GM18526 (cell line): ENCODE results near the gene TRIM67.

ENCODE experiments used
- POLR2A ChIP-seq: IDR thresholded peaks from 3 replicates; pipeline ENCODE4 v1.6.1; 2011; ENCODE audit not compliant: insufficient read length; ENCODE audit errors: extremely low read depth

The TRIM67 gene

DNA sequence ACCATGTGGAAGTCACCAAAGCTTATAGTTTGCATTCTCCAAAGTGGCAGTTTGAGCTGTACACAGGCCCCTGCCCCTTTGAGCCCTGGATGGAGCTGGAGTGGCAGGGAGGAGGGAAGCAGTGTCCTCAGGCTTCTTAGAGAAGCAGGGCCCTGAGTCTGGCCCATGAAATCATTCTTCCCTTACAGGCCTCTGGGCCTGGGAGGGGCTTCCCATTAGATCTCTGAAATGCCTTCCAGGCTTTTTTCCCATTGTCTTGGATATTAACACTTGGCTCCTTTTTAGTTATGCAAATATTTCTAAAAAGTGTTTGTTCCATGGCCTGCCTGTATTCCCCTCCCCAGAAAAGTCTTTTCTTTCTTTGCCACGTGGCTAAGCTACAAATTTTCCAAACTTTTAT is 10.0 kb upstream of the TRIM67 start:
- TF ChIP-seq POLR2A, result no peak

DNA sequence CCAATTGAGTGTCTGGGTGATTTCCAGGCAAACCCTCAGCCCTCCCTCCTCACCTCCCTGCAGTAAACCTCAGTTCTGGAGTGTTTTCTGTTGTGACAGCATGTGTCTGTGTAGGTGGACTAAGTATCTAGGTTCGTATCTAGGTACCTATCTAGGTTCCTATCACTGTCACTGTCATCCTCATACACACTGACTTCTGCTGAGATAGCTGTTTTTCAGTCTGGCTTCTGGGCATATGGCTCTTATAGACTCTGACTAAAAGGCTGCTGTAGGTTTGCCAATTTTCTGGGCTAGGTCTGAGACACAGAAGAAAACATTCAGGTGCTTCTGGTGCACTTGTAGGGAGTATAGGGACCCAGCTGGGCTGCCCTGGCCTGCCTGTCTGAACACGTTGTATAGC is 8.1 kb upstream of the TRIM67 start:
- TF ChIP-seq POLR2A, result no peak

DNA sequence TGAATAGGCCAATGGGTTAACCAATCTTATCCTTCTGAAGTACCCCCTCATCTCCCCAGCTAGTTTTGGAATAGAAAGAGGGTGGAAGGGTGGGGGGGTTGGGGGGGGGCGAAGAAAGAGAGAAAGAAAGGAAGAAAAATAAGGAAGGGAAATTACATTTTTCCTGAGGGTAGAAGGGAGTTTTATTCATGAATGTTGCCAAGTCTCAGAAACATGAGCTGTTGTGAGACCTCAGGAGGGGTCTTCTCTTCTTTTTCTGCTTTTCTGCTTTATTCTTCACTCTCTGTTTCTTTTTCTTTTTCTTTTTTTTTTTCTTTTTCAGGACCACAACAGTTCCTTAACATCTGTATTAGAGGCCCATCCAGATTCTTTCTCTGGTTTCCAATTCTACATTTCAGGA is 6.0 kb upstream of the TRIM67 start:
- TF ChIP-seq POLR2A, result no peak

DNA sequence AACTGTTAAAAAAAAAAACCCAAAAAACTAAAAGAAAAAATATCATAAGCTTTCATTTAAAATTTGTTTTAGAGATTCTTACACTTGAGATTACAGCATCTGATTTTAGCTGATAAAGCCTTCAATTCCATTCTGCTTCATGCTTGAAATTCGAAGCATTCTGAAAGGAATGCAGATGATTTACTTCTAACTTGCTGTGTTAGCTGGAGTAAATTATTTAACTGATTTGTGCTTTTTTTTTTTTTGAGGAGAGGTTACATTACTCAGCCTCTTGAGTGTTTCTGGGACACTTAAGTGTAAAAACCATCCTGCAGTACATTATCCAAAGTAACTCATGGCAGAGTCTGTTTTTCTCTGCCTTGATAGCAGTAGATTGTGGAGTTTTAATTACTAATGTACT is 4.5 kb upstream of the TRIM67 start:
- no peak for TF ChIP-seq POLR2A

DNA sequence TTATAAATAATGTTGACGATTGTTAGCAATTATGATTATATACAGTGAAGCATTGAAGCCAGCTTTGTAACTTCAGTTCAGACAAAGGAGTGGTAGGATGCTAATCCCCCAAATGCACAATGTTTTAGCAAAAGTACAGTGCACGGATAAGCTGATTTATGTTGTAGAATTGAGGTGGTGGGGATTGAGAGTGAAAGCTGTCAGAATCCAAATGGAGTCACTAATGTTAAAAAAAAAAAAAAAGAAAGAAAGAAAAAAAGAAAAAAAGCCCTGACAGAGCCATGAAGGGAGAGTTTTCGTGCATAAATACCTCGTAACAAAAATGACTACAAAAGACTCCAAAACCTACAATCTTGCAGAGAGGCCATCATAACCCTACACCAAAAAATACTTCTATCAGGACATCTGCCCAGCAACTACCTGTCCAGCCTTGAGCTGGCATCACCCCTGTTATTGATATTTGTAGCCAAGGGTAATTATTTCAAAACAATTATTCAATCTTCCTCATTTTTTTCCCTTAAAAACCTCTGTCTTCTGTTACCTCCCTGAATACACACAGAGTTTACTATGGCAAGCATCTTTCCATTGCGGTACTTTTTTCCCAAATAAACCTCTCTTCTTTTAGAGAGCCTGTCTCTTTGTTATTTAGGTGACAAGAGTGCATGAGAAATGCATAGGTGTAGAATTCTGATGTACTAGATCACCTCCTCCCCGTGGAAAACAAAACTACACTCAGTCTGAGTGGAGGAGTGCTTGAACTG is 2.5 kb upstream of the TRIM67 start:
- TF ChIP-seq POLR2A, result no peak

DNA sequence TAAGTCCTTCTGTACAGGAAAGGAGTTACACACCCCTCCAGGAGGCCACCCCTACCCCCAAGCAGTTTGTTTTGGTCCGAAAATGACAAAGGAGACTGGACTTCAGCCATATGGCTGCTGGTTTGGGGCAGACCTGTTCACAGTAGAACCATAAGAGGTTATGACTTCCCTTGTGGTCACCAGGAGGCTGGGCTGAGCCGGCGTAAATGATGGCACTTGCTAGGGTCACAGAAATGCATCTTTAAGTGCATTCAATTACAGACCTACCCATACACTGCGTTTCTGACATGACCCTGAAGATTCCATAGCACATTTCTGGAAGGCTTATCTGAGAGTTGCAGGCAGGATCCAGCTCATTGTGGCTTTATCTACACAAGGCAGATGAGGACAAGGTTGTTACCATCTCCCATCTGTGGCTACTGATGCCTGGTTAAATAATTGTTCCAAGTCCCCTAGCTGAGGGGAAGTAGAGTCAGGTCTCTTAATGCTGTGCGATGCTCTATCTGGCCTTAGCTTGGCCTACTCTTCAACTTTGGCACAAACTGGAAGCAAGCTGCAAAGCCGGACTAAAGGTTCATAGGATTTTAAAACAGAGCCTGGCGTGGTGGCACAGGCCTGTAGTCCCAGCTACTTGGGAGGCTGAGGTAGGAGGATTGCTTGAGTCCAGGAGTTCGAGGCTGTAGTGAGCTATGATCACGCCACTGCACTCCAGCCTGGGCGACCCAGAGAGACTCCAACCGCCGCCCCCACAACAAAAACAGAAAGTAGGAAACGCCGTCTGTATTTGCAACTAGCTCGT is 1.7 kb upstream of the TRIM67 start:
- TF ChIP-seq POLR2A, result no peak

DNA sequence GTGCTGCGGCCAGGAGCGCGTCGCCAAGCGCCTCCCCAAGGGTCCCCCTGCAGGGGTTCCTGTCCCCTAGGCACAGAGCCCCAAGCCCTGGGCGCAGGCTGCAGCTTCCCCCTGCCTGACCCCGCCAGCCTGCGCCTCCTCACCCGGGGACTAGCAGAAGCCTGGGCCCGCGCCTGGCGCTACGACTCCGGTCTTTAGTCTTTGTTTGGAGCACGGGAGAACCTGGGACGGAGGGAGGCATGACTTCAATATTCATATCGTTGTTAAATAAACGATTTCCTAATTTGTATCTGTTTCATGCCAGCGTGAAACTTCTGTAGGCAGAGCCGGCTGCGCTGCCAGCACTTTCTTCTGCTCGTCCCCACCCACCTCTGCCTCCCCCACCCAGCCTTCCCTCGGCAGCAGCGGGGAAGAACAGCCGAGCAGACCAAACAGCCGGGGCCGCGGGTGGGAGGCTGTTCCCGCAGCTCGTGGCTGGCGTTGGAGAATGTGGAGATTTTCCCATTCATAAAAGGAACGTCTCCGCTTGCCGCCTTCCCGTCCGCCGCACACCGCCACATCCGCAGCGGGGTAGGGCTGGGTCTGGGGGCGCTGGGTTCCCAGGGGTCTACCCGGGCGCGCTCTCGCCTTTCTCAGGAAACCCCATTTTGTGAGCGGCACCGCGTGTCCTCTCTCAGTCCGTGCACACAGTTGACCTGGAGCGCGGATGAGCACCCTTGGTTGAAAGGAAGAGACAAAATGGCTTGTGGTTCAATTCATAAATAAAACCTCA is 777 bp upstream of the TRIM67 start:
- TF ChIP-seq POLR2A, result no peak

DNA sequence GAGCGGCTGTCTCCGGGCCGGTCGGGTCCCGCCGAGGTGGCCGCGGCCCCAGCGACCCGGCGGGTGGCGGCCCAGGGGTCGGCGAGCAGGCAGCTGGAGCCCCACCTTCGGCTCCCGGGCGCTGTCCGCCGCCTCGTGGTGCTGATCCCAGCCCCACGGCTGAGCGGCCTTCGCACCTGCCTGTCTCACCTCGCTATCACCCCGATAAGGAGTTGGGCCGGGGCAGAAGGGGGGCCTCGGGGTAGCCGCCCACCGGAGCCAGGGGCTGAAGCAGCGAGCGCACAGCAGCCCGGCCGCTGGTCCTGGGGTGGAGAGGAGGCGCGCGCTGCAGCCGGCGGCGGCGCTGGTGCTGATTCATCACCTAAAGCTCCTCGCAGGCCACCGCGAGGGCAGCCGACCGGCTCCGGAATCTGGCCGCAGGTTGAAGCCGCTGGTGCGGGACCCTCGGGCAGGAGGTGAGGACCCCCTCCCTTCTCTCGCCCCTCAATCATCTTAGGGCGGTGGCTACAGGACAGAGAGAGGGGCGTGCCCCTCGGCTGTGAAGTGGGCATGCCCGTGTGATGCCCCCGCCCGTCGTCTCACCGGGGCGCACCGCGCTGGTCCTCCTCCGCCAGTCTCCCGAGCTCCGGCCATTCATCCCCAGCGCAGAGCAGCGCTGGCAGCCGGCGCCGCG is 575 bp downstream of the TRIM67 start:
- TF ChIP-seq POLR2A, result no peak

DNA sequence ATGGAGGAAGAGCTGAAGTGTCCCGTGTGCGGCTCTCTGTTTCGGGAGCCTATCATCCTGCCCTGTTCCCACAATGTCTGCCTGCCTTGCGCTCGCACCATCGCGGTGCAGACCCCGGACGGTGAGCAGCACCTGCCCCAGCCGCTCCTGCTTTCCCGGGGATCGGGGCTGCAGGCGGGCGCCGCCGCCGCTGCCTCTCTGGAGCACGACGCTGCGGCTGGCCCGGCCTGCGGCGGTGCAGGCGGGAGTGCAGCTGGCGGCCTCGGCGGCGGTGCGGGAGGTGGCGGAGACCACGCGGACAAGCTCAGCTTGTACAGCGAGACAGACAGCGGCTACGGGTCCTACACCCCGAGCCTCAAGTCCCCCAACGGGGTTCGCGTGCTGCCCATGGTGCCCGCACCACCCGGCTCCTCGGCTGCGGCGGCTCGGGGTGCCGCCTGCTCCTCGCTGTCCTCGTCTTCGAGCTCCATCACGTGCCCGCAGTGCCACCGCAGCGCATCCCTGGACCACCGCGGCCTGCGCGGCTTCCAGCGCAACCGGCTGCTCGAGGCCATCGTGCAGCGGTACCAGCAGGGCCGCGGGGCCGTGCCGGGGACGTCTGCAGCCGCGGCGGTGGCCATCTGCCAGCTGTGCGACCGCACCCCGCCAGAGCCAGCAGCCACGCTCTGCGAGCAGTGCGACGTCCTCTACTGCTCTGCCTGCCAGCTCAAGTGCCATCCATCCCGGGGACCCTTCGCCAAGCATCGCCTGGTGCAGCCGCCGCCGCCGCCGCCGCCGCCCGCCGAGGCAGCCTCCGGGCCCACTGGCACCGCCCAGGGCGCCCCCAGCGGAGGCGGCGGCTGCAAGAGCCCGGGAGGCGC is 1.3 kb downstream of the TRIM67 start:
- TF ChIP-seq POLR2A, result no peak

DNA sequence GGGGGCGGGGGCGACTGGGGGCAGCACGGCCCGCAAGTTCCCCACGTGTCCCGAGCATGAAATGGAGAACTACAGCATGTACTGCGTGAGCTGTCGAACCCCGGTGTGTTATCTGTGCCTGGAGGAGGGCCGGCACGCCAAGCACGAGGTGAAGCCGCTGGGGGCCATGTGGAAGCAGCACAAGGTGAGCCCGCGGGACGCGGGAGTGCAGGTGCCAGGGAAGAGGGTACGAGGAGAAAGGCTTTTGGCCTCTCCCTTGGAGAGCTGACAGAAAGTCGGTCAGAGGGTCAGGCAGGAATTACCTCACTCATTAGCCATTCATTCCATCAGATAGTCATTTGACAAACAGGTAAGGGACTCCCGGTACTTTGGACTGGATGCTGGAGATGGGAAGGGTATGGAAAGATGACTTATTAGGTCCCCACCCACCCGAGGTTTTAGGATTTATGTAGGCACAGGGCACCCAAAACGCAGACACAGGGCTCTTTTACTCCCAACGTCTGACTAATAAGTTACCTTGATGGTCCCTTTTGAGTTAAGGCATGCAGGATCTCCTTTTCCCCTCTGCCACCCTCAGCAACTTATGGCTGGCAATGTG is 2.1 kb downstream of the TRIM67 start:
- TF ChIP-seq POLR2A, result no peak

DNA sequence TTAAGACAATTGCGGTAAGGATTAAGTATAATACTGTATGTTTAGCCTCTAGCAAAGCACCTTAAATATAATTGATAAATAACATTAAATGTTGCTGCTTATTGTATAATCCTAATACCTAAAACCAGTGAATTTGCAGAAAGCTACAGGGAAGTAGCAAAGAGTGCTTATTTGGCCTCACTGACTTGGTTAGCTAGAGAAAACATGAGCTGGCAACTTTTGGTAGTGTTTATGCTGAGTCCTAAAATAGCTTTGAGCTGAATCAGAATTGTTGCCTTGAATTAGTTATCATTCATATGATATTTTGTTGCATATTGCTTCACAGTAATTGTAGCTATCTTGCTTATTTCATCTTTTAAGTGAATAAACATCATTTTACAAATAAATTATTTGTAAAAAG is 3.5 kb downstream of the TRIM67 start:
- TF ChIP-seq POLR2A, result no peak

DNA sequence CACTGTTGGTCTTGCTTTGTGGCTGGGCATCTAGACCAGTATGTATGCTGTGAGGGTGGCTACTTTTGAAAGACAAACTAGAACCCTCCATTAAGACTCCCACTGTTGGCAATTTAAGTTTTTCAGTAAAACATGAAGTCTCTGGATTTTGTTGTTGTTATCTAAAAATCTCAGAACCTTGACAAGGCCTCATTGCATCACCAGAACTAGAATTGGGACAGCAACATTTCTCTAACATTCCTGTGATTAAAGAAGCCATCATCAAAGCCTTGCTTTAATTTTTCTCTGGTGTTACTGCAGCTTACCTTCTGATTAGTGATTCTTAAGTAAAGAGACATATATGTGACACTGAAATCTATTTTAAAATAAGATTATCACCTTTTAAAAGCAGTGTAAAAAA is 4.5 kb downstream of the TRIM67 start:
- TF ChIP-seq POLR2A, result no peak

DNA sequence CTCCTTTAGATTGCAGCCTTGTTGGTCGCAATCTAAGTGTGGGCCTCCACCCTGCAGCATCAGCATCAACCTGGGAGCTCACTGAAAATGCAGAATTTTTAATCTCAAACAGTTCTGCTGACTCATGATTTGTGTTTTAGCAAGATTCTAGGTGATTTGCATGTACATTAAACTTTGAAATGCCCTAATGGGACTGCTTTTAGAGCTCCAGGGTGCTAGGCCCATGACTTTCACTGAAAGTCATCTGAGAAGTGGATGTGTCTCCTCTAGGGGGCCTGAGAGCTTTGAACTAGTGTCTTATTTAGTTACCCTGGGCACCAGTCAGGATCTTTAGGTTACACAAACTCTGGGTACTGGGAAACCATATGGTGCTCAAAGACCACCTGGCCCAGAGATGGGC is 9.0 kb downstream of the TRIM67 start:
- TF ChIP-seq POLR2A, result no peak

DNA sequence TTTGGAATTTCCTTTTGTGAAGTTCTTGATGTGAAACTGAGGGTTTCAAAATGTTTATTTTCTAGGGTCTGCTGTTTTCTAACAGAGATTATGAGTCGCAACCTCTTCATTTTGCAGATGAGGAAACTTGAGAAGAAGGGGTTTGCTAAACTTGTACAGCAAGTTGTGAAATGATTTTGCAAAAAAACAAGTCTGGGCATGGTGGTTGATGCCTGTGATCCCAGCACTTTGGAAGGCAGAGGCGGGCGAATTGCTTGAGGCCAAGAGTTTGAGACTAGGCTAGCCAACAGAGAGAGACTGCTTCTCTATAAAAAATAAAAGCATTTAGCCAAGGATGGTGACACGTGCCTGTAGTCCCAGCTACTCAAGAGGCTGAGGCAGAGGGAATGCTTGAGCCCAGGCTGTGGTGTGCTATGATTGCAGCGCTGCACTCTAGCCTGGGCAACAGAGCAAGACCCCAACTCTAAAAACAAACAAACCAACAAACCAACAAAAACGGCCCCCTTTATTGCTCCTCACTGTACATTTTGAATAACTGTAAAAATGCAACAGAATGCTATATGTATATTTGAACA is 9.9 kb downstream of the TRIM67 start:
- TF ChIP-seq POLR2A, result no peak
